Measurements from ENCODE around the gene DHX16. TPM values are rescaled to one million over a fixed set of nuclear protein-coding genes. Genes with fewer than 3 reads are reported as not detected.

Gene DHX16
- total RNA-seq, 1 donor from 2014 or later = 34.7 TPM

DNA sequence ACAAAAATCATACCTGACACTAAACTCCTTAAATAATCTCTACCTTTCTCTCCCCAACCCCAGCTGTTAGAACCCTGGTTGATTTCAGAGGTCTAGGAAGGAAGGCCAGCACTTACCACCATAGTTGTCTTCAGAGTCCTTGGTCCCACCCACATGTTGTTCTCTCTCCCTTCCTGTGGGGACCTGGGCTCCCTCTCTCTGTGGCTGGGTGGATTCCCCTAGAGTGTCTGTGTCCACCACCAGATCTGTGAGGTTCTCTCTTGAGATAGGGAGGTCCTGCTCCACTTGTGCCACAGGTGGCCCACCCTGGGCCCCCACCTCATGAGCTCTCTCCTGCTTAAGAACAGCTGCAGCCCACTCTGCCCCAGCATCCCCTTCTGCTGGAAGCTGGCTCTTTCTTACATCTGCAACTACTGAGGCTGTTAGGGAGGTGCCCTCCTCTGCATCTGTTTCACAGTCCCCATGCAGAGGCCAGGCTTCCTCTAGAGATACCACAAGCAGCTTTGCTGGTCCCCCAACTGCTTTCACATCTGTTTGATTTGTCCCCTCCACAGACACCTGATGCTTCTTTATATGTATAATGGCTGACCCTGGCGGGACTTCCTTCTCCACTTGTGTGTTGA lies 39.1 kb upstream of the DHX16 start:
- Histone ChIP-seq H3K36me3 (ENCODE audit: control insufficient read depth, insufficient read depth, low read length) (no peaks in the 10 kb centered on the region), H3K27me3 (ENCODE audit: control insufficient read depth, insufficient read depth, low read length) (no peaks in the 10 kb centered on the region), H3K4me3 (ENCODE audit: low read depth, low read length) (no peak overlapping the region)
- DNase-seq (ENCODE audit: low read depth) = no peak
- TF ChIP-seq, protein P1, sequence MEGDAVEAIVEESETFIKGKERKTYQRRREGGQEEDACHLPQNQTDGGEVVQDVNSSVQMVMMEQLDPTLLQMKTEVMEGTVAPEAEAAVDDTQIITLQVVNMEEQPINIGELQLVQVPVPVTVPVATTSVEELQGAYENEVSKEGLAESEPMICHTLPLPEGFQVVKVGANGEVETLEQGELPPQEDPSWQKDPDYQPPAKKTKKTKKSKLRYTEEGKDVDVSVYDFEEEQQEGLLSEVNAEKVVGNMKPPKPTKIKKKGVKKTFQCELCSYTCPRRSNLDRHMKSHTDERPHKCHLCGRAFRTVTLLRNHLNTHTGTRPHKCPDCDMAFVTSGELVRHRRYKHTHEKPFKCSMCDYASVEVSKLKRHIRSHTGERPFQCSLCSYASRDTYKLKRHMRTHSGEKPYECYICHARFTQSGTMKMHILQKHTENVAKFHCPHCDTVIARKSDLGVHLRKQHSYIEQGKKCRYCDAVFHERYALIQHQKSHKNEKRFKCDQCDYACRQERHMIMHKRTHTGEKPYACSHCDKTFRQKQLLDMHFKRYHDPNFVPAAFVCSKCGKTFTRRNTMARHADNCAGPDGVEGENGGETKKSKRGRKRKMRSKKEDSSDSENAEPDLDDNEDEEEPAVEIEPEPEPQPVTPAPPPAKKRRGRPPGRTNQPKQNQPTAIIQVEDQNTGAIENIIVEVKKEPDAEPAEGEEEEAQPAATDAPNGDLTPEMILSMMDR (IDR thresholded peaks at IDR 0.05; ENCODE audit: insufficient read depth, low read length, poor library complexity, severe bottlenecking) = no peak

DNA sequence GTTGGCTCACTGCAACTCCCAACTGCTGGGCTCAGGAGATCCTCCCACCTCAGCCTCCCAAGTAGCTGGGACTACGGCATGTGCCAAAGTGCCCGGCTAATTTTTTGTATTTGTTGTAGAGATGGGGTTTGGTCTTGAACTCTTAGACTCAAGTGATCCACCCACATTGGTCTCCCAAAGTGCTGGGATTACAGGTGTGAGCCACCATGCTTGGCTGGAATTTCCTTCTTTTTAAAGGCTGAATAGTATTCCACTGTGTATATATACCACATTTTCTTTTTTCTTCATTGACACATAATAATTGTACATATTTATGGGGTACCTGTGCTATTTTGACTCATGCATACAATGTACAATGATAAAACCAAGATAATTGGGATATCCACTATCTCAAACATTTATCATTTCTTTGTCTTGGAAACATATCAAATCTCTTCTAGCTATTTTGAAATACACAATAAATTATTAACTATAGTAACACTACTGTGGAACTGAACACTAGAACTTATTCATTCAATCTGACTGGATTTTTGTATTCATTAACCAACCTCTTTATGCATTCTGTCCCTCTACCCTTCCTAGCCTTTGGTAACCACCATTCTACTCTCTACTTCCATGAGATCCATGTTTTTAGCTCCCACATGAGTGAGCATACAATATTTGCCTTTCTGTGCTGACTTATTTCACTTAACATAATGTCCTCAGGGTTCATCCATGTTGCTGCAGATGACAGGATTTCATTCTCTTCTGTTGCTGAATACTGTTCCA lies 36.5 kb upstream of the DHX16 start:
- H3K4me3 ChIP-seq (ENCODE audit: low read depth, low read length) = no peak overlapping the region
- H3K27me3 ChIP-seq (ENCODE audit: control insufficient read depth, insufficient read depth, low read length) = no peaks in the 10 kb centered on the region
- no peaks in the 10 kb centered on the region for H3K36me3 ChIP-seq (ENCODE audit: control insufficient read depth, insufficient read depth, low read length)
- TF ChIP-seq, protein P1 (IDR thresholded peaks at IDR 0.05; ENCODE audit: insufficient read depth, low read length, poor library complexity, severe bottlenecking) = no peak
- no peak for DNase-seq (ENCODE audit: low read depth)

DNA sequence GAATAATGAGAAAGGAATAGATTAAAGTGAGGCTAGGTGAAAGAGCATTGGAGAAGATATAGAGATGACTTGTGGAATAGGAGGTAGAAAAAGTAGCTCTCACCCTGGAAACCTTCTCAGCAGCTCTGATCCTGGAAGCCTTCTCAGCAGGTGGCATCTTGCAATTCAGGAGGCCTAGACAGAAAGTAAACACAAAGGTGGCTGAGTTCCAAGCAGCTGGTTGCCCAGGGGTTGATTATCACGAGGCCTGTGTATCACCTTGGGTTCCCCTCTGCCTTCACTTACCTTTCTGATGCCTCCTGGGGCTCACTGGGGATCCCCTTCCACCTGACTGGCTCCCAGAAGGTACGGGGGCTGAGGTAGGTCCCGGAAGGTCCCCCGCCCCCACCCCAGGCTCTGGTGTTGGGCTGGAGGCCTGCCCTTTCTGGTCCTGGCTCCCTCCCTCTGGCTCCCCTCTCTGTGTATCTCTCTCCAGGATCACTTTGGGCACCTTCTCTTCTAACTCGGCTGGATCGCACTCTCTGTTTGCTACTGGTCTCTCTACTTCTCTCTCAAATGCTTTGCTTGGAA lies 34.6 kb upstream of the DHX16 start:
- H3K36me3 ChIP-seq (ENCODE audit: control insufficient read depth, insufficient read depth, low read length) = peaks cover 3% of the 10 kb centered on the region
- TF ChIP-seq, protein P1 (IDR thresholded peaks at IDR 0.05; ENCODE audit: insufficient read depth, low read length, poor library complexity, severe bottlenecking) = no peak
- H3K4me3 ChIP-seq (ENCODE audit: low read depth, low read length) = no peak overlapping the region
- H3K27me3 ChIP-seq (ENCODE audit: control insufficient read depth, insufficient read depth, low read length) = no peaks in the 10 kb centered on the region
- no peak for DNase-seq (ENCODE audit: low read depth)

DNA sequence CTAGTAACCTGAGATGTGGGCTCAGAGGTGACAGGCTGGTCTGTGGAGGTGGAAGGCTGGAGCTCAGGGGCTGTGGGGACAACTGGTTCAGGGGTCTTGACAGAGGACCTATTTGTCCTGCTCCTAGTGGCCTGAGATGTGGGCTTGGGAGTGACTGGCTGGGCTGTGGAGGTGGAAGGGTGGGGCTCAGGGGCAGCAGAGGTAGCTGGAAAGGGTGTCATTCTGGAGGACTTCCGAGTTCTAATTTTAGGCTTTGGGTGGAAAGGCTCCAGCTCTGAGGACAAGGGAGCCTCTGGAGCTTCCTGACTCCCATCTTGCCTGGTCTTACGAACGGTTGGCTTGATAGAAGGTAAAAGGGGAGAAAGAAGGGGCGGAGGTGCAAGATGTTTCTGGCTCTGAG lies 32.8 kb upstream of the DHX16 start:
- no peak overlapping the region for H3K4me3 ChIP-seq (ENCODE audit: low read depth, low read length)
- H3K36me3 ChIP-seq (ENCODE audit: control insufficient read depth, insufficient read depth, low read length) = peaks cover 3% of the 10 kb centered on the region
- TF ChIP-seq, protein P1 (IDR thresholded peaks at IDR 0.05; ENCODE audit: insufficient read depth, low read length, poor library complexity, severe bottlenecking) = no peak
- no peak for DNase-seq (ENCODE audit: low read depth)
- H3K27me3 ChIP-seq (ENCODE audit: control insufficient read depth, insufficient read depth, low read length) = no peaks in the 10 kb centered on the region

DNA sequence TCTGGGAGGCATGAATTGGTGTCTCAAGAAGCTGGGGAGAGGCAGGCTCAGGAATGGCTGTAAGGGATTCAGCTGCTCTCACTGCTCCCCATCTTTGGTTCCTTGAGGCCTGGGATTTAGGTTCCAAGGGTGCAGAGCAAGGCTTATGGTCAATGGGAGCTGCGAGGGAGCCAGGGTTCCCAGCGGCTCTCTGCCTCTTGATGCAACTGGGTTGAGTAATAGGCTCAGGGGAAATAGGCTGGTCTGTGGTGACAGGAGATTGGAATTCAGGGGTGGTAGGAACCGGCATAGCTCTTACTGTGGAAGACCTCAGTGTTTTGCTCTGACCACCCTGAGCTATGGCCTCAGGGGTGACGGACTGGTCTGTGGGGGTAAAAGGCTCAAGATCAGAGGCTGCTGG lies 31.0 kb upstream of the DHX16 start:
- DNase-seq (ENCODE audit: low read depth) = no peak
- TF ChIP-seq, protein P1 (IDR thresholded peaks at IDR 0.05; ENCODE audit: insufficient read depth, low read length, poor library complexity, severe bottlenecking) = no peak
- Histone ChIP-seq H3K27me3 (ENCODE audit: control insufficient read depth, insufficient read depth, low read length) (no peaks in the 10 kb centered on the region), H3K36me3 (ENCODE audit: control insufficient read depth, insufficient read depth, low read length) (peaks cover 3% of the 10 kb centered on the region), H3K4me3 (ENCODE audit: low read depth, low read length) (no peak overlapping the region)
